ENCODE measurements around the gene PARD3. TPM values are rescaled to one million over a fixed set of nuclear protein-coding genes. Genes with fewer than 3 reads are reported as not detected.

The PARD3 gene
- total and polyA plus RNA-seq, 3 donors from 2014 or later, result 31.8 to 59.5 (median 49.5) TPM

- Histone ChIP-seq H3K9me3 (no peaks in the 10 kb centered on the region), H3K36me3 (ENCODE audit: low read depth, missing control alignments) (no peaks in the 10 kb centered on the region), H3K27ac (no peak overlapping the region), H3K4me1 (peaks cover 6% of the 10 kb centered on the region), H3K27me3 (no peaks in the 10 kb centered on the region), H3K4me3 (no peak overlapping the region)
- no peak for DNase-seq
- intact Hi-C loops (cut with DNase I; ENCODE audit: low total_unique reads), result no loop called here
- TF ChIP-seq CTCF (IDR thresholded peaks at IDR 0.05), result no peak
- 67 to 68% methylated on average over 8 of the region's 8 CpGs for WGBS, 2 donors
These were observed 716.1 kb downstream of the PARD3 start for GRCh38 chr10:34098821-34099567.

DNA sequence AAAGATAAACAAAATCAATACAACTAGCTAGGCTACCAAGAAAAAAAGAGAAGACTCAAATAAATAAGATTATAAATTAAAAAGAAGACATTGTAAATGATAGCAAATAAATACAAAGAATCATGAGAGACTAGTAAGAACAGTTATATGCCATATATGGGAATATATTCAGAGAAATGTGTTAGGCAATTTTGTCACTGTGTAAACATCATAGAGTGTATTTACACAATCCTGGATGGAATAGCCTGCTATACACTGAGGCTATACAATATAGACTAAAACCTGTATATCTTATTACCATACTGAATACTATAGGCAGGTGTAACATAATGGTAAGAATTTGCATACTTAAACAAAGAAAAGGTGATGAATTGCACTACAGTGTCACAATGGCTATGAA, 717.4 kb downstream of the PARD3 start:
- DNase-seq, result no peak
- Histone ChIP-seq H3K27me3 (no peaks in the 10 kb centered on the region), H3K4me3 (no peak overlapping the region), H3K27ac (no peak overlapping the region), H3K36me3 (ENCODE audit: low read depth, missing control alignments) (no peaks in the 10 kb centered on the region), H3K9me3 (no peaks in the 10 kb centered on the region), H3K4me1 (peaks cover 6% of the 10 kb centered on the region)
- TF ChIP-seq POLR2A (IDR thresholded peaks at IDR 0.05) (no peak), CTCF (IDR thresholded peaks at IDR 0.05) (no peak)
- intact Hi-C loops (cut with DNase I; ENCODE audit: low total_unique reads), result no loop called here

GRCh38 chr10:34094961-34095360, 720.1 kb downstream of the PARD3 start:
- no peak overlapping the region for H3K4me3 ChIP-seq
- no peaks in the 10 kb centered on the region for H3K36me3 ChIP-seq (ENCODE audit: low read depth, missing control alignments)
- H3K27ac ChIP-seq, result no peak overlapping the region
- no peaks in the 10 kb centered on the region for H3K4me1 ChIP-seq
- no peak for DNase-seq
- intact Hi-C loops (cut with DNase I; ENCODE audit: low total_unique reads), result no loop called here
- H3K9me3 ChIP-seq, result no peaks in the 10 kb centered on the region
- no peak for TF ChIP-seq POLR2A (IDR thresholded peaks at IDR 0.05)
- TF ChIP-seq CTCF (IDR thresholded peaks at IDR 0.05), result no peak
- no peaks in the 10 kb centered on the region for H3K27me3 ChIP-seq

DNA sequence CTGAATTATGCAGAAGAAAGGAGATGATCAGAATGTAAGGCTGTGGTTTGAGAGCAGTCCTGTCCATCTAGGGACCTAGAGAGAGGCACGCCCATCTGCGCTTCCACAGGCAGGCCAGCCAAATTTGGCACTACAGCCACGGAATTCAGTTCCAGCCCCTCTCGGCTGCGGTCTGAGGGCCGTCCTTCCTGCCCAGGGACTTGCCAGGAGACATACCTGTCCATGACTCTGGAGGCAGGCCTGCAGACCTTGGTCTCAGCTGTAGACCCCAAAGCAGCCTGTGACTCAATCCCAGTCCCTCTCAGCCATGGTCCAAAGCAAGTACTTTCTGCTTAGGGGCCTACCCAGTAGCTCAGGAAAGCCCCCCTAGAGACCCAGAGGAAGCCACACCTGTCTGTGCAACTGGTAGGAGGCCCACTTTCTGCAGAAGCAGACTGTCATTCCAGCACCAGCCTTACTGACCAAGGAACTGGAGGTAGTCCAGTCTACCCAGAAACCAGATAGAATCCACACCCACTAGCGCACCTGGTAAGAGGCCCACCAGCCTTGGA, 720.9 kb downstream of the PARD3 start:
- H3K27me3 ChIP-seq, result no peaks in the 10 kb centered on the region
- H3K36me3 ChIP-seq (ENCODE audit: low read depth, missing control alignments), result no peaks in the 10 kb centered on the region
- 77 to 93% methylated on average over 7 of the region's 7 CpGs for WGBS, 2 donors
- no peaks in the 10 kb centered on the region for H3K4me1 ChIP-seq
- intact Hi-C loops (cut with DNase I; ENCODE audit: low total_unique reads), result no loop called here
- H3K27ac ChIP-seq, result no peak overlapping the region
- H3K9me3 ChIP-seq, result no peaks in the 10 kb centered on the region
- DNase-seq, result no peak
- H3K4me3 ChIP-seq, result no peak overlapping the region
- TF ChIP-seq POLR2A (IDR thresholded peaks at IDR 0.05) (no peak), CTCF (IDR thresholded peaks at IDR 0.05) (no peak)

- Histone ChIP-seq H3K9me3 (no peaks in the 10 kb centered on the region), H3K36me3 (ENCODE audit: low read depth, missing control alignments) (no peaks in the 10 kb centered on the region), H3K4me1 (no peaks in the 10 kb centered on the region), H3K4me3 (no peak overlapping the region), H3K27ac (no peak overlapping the region), H3K27me3 (no peaks in the 10 kb centered on the region)
- 100% methylated on average over 1 of the region's 1 CpG for WGBS, 2 donors
- no peak for DNase-seq
- no peak for TF ChIP-seq CTCF (IDR thresholded peaks at IDR 0.05)
- no peak for TF ChIP-seq POLR2A (IDR thresholded peaks at IDR 0.05)
- intact Hi-C loops (cut with DNase I; ENCODE audit: low total_unique reads), result no loop called here
These were observed 722.2 kb downstream of the PARD3 start for GRCh38 chr10:34092891-34093290.
